Umbilical cord (tissue), 2 donors: ENCODE data around the gene KRTAP23-1. TPM values are rescaled to one million over a fixed set of nuclear protein-coding genes. Genes with fewer than 3 reads are reported as not detected.

Experiments used
- DNase-seq: peaks from one replicate; pipeline ENCODE4 v3.0.0-alpha.2; 2015; ENCODE audit warnings: low spot score
- total RNA-seq: library from RNA; depleted of rRNA; stranded (reverse); fragments of >200 nt; gene quantifications from one replicate; pipeline ENCODE4 v1.2.3, GENCODE V29; 2014; ENCODE audit warnings: low replicate concordance; ENCODE audit not compliant: insufficient read depth

KRTAP23-1 gene
- total RNA-seq, 1 donor from 2014 or later: not detected

GRCh38 chr21:30306884-30307283 is 41.5 kb downstream of the KRTAP23-1 start:
- DNase-seq: no peak

- no peak for DNase-seq
These were observed 43.3 kb downstream of the KRTAP23-1 start for GRCh38 chr21:30305136-30305535.

Other genes starting within 250 kb of the KRTAP23-1 start
- not detected for gene CLDN17, start 181.8 kb downstream of the KRTAP23-1 start, total RNA-seq
- 6.3 TPM for gene CLDN8, start 132.5 kb downstream of the KRTAP23-1 start, total RNA-seq
- gene KRTAP24-1, start 65.7 kb downstream of the KRTAP23-1 start, total RNA-seq: 9.9 TPM
- not detected for gene KRTAP25-1, start 59.1 kb downstream of the KRTAP23-1 start, total RNA-seq
- gene KRTAP26-1, start 28.3 kb downstream of the KRTAP23-1 start, total RNA-seq: not detected
- gene KRTAP27-1, start 10.9 kb downstream of the KRTAP23-1 start, total RNA-seq: not detected
- 1.2 TPM for gene KRTAP13-2, start 23.7 kb upstream of the KRTAP23-1 start, total RNA-seq
- gene KRTAP13-1, start 47.4 kb upstream of the KRTAP23-1 start, total RNA-seq: not detected
- not detected for gene KRTAP13-3, start 77.3 kb upstream of the KRTAP23-1 start, total RNA-seq
- gene KRTAP13-4, start 81.6 kb upstream of the KRTAP23-1 start, total RNA-seq: 3.4 TPM
- 5.5 TPM for gene KRTAP15-1, start 91.7 kb upstream of the KRTAP23-1 start, total RNA-seq
- gene KRTAP19-1, start 131.8 kb upstream of the KRTAP23-1 start, total RNA-seq: not detected
- 8.2 TPM for gene KRTAP19-2, start 138.8 kb upstream of the KRTAP23-1 start, total RNA-seq
- gene KRTAP19-3, start 143.4 kb upstream of the KRTAP23-1 start, total RNA-seq: not detected
- gene KRTAP19-4, start 148.6 kb upstream of the KRTAP23-1 start, total RNA-seq: not detected
- 13.0 TPM for gene KRTAP19-5, start 153.5 kb upstream of the KRTAP23-1 start, total RNA-seq
- gene KRTAP19-6, start 193.3 kb upstream of the KRTAP23-1 start, total RNA-seq: not detected
- not detected for gene KRTAP19-7, start 212.7 kb upstream of the KRTAP23-1 start, total RNA-seq
- gene KRTAP22-2, start 241.8 kb upstream of the KRTAP23-1 start, total RNA-seq: not detected
- not detected for gene KRTAP6-3, start 243.8 kb upstream of the KRTAP23-1 start, total RNA-seq